ENCODE results near the gene IFITM10. TPM values are rescaled to one million over a fixed set of nuclear protein-coding genes. Genes with fewer than 3 reads are reported as not detected.

IFITM10 gene
- total RNA-seq, 1 donor from 2014 or later = 39.8 TPM

- Mint-ChIP-seq H3K27ac (ENCODE audit: unreplicated experiment) (no peak overlapping the region), H3K27me3 (ENCODE audit: low read depth) (no peaks in the 10 kb centered on the region), H3K4me1 (ENCODE audit: low read depth) (peaks cover 8% of the 10 kb centered on the region), H3K4me3 (ENCODE audit: unreplicated experiment) (no peak overlapping the region), H3K36me3 (ENCODE audit: low read depth) (no peaks in the 10 kb centered on the region), H3K9me3 (ENCODE audit: low read depth) (peaks cover 4% of the 10 kb centered on the region)
- TF ChIP-seq CTCF (IDR thresholded peaks at IDR 0.05) = no peak
- DNase-seq (ENCODE audit: low spot score) = peak; percentile 85
Measured at GRCh38 chr11:1780700-1781592, 30.6 kb upstream of the IFITM10 start.

DNA sequence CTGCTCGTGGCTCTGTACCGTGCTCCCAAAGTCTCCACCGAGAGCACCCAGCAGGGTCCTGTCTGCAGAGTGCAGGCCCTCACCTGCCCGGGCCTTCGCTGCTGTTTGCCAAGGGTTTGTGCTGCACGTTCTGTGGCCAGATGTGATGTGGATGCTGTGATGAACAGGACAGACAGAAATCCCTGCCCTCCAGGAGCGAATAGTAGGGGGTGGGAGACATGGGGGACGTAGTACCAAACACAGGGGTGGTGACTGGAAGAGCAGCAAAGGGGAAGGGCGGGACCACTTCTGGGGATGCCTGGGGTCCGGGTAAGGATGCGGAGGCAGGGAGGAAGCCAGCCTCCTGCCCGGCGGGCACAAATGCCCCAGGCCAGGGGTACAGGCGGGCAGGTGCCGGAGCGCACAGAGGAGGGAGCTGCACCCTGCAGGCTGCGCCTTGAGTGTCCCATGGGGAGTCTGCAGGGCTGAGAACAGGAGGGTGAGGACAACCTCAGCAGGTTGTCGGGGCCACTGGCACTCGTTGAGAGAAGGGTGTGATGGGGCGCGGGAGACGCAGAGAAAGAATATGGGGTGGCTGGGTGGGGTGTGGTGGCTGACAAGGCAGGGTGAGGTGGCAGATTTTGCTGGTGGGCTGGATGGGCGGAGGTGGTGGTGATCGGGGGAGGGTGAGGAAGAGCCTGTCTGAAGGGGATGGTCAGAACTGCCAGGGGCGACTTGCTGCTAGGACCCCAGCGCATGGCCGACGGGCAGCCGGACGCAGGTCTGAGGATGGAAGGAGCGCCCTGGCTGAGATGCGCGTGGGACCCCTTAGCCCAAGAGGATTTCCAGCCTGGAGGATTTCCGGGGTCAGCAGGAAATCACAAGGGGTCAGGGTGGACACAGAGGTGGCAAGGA lies 29.7 kb upstream of the IFITM10 start:
- Mint-ChIP-seq H3K27ac (ENCODE audit: unreplicated experiment) (no peak overlapping the region), H3K36me3 (ENCODE audit: low read depth) (no peaks in the 10 kb centered on the region), H3K27me3 (ENCODE audit: low read depth) (no peaks in the 10 kb centered on the region), H3K4me1 (ENCODE audit: low read depth) (peaks cover 8% of the 10 kb centered on the region), H3K4me3 (ENCODE audit: unreplicated experiment) (no peak overlapping the region), H3K9me3 (ENCODE audit: low read depth) (peaks cover 3% of the 10 kb centered on the region)
- DNase-seq (ENCODE audit: low spot score) = peak; percentile 86
- no peak for TF ChIP-seq CTCF (IDR thresholded peaks at IDR 0.05)

- Mint-ChIP-seq H3K27ac (ENCODE audit: unreplicated experiment) (no peak overlapping the region), H3K36me3 (ENCODE audit: low read depth) (no peaks in the 10 kb centered on the region), H3K9me3 (ENCODE audit: low read depth) (peaks cover 6% of the 10 kb centered on the region), H3K4me3 (ENCODE audit: unreplicated experiment) (no peak overlapping the region), H3K4me1 (ENCODE audit: low read depth) (peaks cover 8% of the 10 kb centered on the region), H3K27me3 (ENCODE audit: low read depth) (no peaks in the 10 kb centered on the region)
- TF ChIP-seq CTCF (IDR thresholded peaks at IDR 0.05) = no peak
- peak; percentile 84 for DNase-seq (ENCODE audit: low spot score)
Measured at GRCh38 chr11:1779034-1779805, 28.8 kb upstream of the IFITM10 start.

DNA sequence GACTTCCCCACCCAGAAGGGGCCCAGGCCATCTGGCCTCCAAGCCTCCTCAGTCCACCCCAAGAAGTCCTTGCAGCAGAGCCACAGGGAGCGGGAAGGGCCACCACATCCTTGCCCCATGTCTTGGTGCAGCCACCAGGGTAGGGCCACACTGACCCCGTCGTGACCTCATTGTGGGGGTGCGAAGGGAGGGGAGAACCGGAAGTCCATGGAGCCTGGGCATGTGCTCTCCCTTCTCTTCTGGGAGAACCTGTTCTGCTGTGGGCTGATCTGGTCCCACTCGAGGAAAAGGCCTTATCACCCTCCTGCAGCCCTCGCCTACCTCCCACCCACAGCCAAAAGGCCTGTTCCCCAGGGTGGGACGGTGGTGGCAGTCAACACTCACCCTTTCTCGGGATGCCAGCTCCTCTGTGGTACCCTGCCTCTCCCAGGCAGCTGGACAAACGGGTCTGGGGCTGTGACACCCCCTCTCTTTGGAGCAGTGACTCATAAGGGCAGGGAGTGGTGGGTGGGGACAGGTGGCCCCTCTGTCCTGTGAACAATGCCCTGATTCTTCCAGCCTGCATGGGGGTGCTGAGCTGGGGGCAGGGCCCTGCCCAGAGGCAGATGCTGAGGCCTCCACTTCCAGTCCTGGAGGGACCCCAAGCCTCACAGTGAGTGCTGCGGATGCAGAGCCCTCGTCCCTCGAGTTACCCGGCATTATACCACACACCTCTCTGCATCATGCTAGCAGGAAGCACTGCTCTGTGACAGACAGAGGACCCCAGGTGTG lies 27.9 kb upstream of the IFITM10 start:
- H3K4me3 Mint-ChIP-seq (ENCODE audit: unreplicated experiment) = no peak overlapping the region
- H3K27me3 Mint-ChIP-seq (ENCODE audit: low read depth) = no peaks in the 10 kb centered on the region
- H3K4me1 Mint-ChIP-seq (ENCODE audit: low read depth) = peaks cover 13% of the 10 kb centered on the region
- no peak overlapping the region for H3K27ac Mint-ChIP-seq (ENCODE audit: unreplicated experiment)
- TF ChIP-seq CTCF (IDR thresholded peaks at IDR 0.05) = no peak
- H3K9me3 Mint-ChIP-seq (ENCODE audit: low read depth) = peaks cover 6% of the 10 kb centered on the region
- DNase-seq (ENCODE audit: low spot score) = peak; percentile 82
- no peaks in the 10 kb centered on the region for H3K36me3 Mint-ChIP-seq (ENCODE audit: low read depth)

Measured in chondrocyte (in vitro differentiated cells).